Activated T-cell treated with anti-CD3 and anti-CD28 coated beads, Interleukin-2, amount 50 U/mL, for 72 hours (primary cell): Measurements from ENCODE around the gene INSR. TPM values are rescaled to one million over a fixed set of nuclear protein-coding genes. Genes with fewer than 3 reads are reported as not detected.
A peak's percentile ranks its signal among the peaks of the same experiment; 100 is the strongest.

Experiments
- ATAC-seq, 2 donors: fragments of 150-1000 bp; cut with Tn5 transposase; replicated peaks in 1 of 2; 2 replicates each; pipeline ENCODE4 v1.10.0; 2021; ENCODE audit warnings: moderate library complexity in 2 of 2, mild to moderate bottlenecking in 1 of 2
- DNase-seq, 2 donors: peaks; one replicate each; pipeline ENCODE4 v3.0.0; 2021 to 2022; ENCODE audit warnings: mixed read lengths in 1 of 2
- H3K27ac Mint-ChIP-seq: one replicate; pipeline ENCODE4 v1.8.0; 2022; ENCODE audit warnings: mild to moderate bottlenecking, moderate library complexity, mixed read lengths
- H3K27me3 Mint-ChIP-seq: one replicate; pipeline ENCODE4 v1.8.0; 2022; ENCODE audit warnings: low read depth, mixed read lengths
- H3K36me3 Mint-ChIP-seq, 2 donors: one replicate each; pipeline ENCODE4 v1.8.0; 2022; ENCODE audit warnings: mixed read lengths in 2 of 2, mild to moderate bottlenecking in 1 of 2; ENCODE audit not compliant: insufficient read depth in 2 of 2
- H3K4me1 Mint-ChIP-seq: one replicate; pipeline ENCODE4 v1.8.0; 2022; ENCODE audit warnings: low read depth, mixed read lengths
- H3K4me3 Mint-ChIP-seq, 2 donors: one replicate each; pipeline ENCODE4 v1.8.0; 2022; ENCODE audit warnings: mild to moderate bottlenecking in 2 of 2, mixed read lengths in 2 of 2, moderate library complexity in 2 of 2
- H3K9me3 Mint-ChIP-seq, 2 donors: one replicate each; pipeline ENCODE4 v1.8.0; 2022; ENCODE audit warnings: mixed read lengths in 2 of 2
- total RNA-seq, 2 donors: library from RNA; stranded (reverse); gene quantifications; one replicate each; pipeline ENCODE4 v1.2.3, GENCODE V29; 2022

The INSR gene
- total RNA-seq, 2 donors from 2014 or later: 8.7 TPM

DNA sequence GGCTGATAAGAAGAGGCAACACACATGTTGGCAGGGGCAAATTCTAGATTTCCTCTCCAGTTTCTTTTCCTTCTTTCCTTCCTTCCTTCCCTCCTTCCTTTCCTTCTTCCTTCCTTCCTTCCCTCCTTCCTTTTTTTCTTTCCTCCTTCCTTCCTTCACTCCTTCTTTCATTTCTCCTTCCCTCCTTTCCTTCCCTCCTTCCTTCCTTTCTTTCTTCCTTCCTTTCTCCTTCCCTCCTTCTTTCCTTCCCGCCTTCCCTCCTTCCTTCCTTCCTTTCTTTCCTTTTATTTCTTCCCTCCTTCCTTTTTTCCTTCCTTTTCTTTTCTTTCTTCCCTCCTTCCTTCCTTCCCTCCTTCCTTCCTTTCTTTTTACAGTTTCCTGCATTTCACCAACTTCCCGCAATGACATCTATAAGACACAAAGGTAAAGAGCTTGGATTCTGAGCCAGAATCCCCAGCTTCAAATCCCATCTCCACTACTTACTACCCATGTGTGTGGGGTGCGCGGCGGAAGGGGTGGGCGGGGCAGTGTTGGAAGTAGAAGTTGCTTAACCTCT is 35.3 kb downstream of the INSR start:
- no peaks in the 10 kb centered on the region for H3K4me1 Mint-ChIP-seq
- no peak for DNase-seq

GRCh38 chr19:7258041-7258839 is 36.0 kb downstream of the INSR start:
- Mint-ChIP-seq H3K4me3 (no peak overlapping the region), H3K9me3 (no peaks in the 10 kb centered on the region), H3K27ac (no peak overlapping the region), H3K27me3 (no peaks in the 10 kb centered on the region), H3K36me3 (no peaks in the 10 kb centered on the region), H3K4me1 (no peaks in the 10 kb centered on the region)
- DNase-seq (no peak), ATAC-seq (no peak)

More for the DNA sequence above, 35.3 kb downstream of the INSR start:
- Mint-ChIP-seq H3K36me3 (no peaks in the 10 kb centered on the region), H3K9me3 (no peaks in the 10 kb centered on the region), H3K4me3 (no peak overlapping the region), H3K27ac (no peak overlapping the region), H3K27me3 (no peaks in the 10 kb centered on the region)
- ATAC-seq: no peak

DNA sequence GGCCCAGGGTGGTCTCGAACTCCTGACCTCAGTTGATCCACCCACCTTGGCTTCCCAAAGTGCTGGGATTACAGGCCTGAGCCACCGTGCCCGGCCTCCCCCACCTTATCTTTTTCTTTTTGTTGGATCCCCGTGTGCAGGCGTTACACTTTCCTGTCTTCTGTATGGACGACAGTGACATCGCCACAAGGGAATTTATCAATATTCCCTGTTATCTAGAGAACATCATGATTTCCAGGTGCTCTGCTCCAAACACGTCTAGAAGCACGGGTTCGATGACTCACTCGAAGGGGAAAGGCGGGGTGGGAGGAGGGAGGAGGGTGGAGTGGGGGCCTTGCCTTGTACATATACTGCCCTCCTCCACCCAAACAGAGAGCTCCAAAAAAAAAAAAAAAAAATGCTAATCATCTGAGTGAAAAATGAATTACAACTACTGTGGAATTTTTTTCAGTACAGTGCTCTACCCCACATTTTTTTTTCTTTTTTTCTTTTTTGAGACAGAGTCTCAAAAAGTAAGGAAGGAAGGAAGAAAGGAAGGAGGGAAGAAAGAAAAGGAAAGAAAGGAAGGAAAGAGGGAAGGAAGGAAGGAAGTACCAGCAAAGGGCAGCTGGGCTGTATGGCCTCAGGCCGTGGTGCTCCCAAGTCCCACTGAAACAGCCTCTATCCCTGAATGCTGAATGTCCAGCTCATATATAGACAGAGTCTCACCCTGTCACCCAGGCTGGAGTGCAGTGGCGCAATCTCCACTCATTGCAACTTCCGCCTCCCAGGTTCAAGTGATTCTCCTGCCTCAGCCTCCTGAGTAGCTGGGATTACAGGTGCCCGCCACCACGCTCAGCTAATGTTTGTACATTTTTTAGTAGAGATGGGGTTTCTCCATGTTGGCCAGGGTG is 36.8 kb downstream of the INSR start:
- no peak overlapping the region for H3K4me3 Mint-ChIP-seq

GRCh38 chr19:7255631-7256030 is 38.6 kb downstream of the INSR start:
- Mint-ChIP-seq H3K9me3 (no peaks in the 10 kb centered on the region), H3K4me3 (no peak overlapping the region), H3K27ac (no peak overlapping the region), H3K4me1 (no peaks in the 10 kb centered on the region), H3K27me3 (no peaks in the 10 kb centered on the region), H3K36me3 (no peaks in the 10 kb centered on the region)
- DNase-seq (no peak), ATAC-seq (no peak)

More for the DNA sequence above, 36.8 kb downstream of the INSR start:
- Mint-ChIP-seq H3K27me3 (no peaks in the 10 kb centered on the region), H3K36me3 (no peaks in the 10 kb centered on the region), H3K4me1 (no peaks in the 10 kb centered on the region), H3K27ac (no peak overlapping the region), H3K9me3 (no peaks in the 10 kb centered on the region)
- DNase-seq: no peak
- no peak for ATAC-seq

DNA sequence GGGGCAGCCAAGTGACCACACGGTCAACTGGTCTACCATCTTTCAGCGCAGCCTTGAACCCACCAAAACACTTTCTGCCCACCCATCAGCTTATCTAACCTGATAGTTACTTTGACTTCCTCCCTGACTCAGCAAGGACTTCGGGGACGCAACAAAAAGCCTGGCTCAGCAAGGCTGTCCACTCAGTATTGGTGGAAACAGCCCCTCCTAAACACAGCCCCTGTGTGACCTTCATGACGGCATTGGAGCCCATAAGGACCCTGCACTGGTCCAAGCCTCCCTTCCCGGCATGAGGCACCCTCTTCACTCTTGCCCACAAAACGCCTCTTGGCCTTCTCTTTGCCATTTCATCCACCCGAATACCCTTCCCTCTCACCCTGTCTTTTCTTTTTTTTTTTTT is 39.1 kb downstream of the INSR start:
- Mint-ChIP-seq H3K27ac (no peak overlapping the region), H3K9me3 (no peaks in the 10 kb centered on the region), H3K4me1 (no peaks in the 10 kb centered on the region), H3K36me3 (no peaks in the 10 kb centered on the region), H3K4me3 (no peak overlapping the region), H3K27me3 (no peaks in the 10 kb centered on the region)
- no peak for ATAC-seq
- DNase-seq: no peak

DNA sequence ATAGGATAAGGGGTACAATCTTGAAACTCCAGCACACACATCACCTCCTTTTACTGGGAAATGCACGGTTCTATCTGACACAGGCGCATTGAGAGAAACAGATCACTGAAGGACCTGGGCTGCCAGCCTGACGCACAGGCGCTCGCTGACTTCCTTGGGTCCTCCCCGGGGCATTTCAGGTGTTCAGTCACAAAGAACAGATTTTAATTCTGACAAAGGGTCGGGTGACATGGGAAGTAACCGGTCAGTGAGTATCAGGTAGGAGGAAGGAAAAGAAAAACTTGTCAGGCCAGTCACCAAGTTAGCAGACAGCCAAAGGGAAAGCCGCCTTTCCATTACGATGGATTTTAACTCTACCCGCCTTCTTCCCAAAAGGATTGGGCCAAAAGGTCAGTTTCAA is 39.6 kb downstream of the INSR start:
- no peak for ATAC-seq
- no peak for DNase-seq
- no peak overlapping the region for H3K27ac Mint-ChIP-seq
- H3K27me3 Mint-ChIP-seq: no peaks in the 10 kb centered on the region
- H3K4me3 Mint-ChIP-seq: no peak overlapping the region
- no peaks in the 10 kb centered on the region for H3K36me3 Mint-ChIP-seq
- H3K9me3 Mint-ChIP-seq: no peaks in the 10 kb centered on the region
- H3K4me1 Mint-ChIP-seq: no peaks in the 10 kb centered on the region

GRCh38 chr19:7252364-7252763 is 41.9 kb downstream of the INSR start:
- no peaks in the 10 kb centered on the region for H3K4me1 Mint-ChIP-seq
- no peak for ATAC-seq
- DNase-seq: no peak
- no peak overlapping the region for H3K4me3 Mint-ChIP-seq
- H3K36me3 Mint-ChIP-seq: no peaks in the 10 kb centered on the region
- H3K27ac Mint-ChIP-seq: no peak overlapping the region
- no peaks in the 10 kb centered on the region for H3K9me3 Mint-ChIP-seq
- H3K27me3 Mint-ChIP-seq: no peaks in the 10 kb centered on the region

DNA sequence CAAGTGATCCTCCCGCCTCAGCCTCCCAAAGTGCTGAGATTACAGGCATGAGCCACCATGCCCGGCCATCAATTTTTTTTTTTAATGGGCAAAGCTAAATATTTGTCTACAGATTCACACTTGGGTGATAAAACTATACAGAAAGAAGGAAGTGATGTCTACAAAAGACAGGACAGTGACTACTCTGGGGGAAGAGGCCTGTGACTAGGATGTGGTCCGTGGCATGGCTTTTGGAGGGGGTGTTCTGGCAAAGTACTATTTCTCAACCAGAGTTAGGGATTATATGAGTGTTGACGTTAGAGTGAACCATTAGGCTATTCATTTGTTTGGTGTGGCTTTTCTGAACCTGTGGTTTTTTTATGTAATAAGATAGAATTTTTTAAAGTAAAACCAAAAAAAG is 42.7 kb downstream of the INSR start:
- no peaks in the 10 kb centered on the region for H3K4me1 Mint-ChIP-seq
- peaks cover 0 to 3% of the 10 kb centered on the region in 2 donors for H3K9me3 Mint-ChIP-seq
- no peak overlapping the region for H3K4me3 Mint-ChIP-seq
- ATAC-seq (peak in 1 of 2 donors; percentile 55), DNase-seq (peak; percentile 2 to 7)
- H3K27ac Mint-ChIP-seq: no peak overlapping the region
- H3K27me3 Mint-ChIP-seq: no peaks in the 10 kb centered on the region
- H3K36me3 Mint-ChIP-seq: peaks cover 0 to 3% of the 10 kb centered on the region in 2 donors

GRCh38 chr19:7250951-7251350 is 43.3 kb downstream of the INSR start:
- no peaks in the 10 kb centered on the region for H3K27me3 Mint-ChIP-seq
- H3K4me3 Mint-ChIP-seq: no peak overlapping the region
- H3K4me1 Mint-ChIP-seq: no peaks in the 10 kb centered on the region
- DNase-seq: no peak
- H3K9me3 Mint-ChIP-seq: peaks cover 0 to 3% of the 10 kb centered on the region in 2 donors
- ATAC-seq: no peak
- H3K36me3 Mint-ChIP-seq: peaks cover 0 to 3% of the 10 kb centered on the region in 2 donors
- H3K27ac Mint-ChIP-seq: no peak overlapping the region

DNA sequence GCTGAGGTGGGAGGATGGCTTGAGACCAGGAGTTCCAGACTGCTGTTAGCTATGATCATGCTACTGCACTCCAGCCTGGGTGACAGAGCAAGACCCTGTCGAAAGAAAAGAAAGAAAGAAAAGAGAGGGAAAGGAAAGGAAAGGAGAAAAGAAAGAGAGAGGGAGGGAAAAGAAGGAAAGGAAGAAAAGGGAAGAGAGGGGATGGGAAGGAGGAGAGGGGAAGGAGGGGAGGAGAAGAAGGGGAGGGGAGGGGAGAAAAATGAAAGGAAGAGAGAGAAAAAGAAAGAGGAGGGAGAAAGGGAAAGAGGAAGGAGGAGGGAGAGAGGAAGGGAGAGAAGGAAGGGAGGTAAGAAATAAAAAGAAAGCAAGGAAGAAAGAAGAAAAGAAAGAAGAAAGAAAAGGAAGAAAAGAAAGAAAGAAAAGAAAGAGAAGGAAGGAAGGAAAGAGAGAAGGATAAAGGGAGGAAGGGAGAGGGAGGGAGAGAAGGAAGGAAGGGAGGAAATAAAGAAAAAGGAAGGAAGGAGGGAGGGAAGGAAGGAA is 44.1 kb downstream of the INSR start:
- ATAC-seq: no peak
- no peaks in the 10 kb centered on the region for H3K27me3 Mint-ChIP-seq
- H3K9me3 Mint-ChIP-seq: peaks cover 0 to 3% of the 10 kb centered on the region in 2 donors
- no peak overlapping the region for H3K27ac Mint-ChIP-seq
- no peaks in the 10 kb centered on the region for H3K4me1 Mint-ChIP-seq
- no peak for DNase-seq
- H3K36me3 Mint-ChIP-seq: peaks cover 0 to 3% of the 10 kb centered on the region in 2 donors
- H3K4me3 Mint-ChIP-seq: no peak overlapping the region

GRCh38 chr19:7247155-7247554 is 47.1 kb downstream of the INSR start:
- DNase-seq (no peak), ATAC-seq (no peak)
- no peaks in the 10 kb centered on the region for H3K4me1 Mint-ChIP-seq
- no peak overlapping the region for H3K4me3 Mint-ChIP-seq
- H3K9me3 Mint-ChIP-seq: peaks cover 0 to 3% of the 10 kb centered on the region in 2 donors
- H3K27me3 Mint-ChIP-seq: no peaks in the 10 kb centered on the region
- no peak overlapping the region for H3K27ac Mint-ChIP-seq
- H3K36me3 Mint-ChIP-seq: peaks cover 0 to 3% of the 10 kb centered on the region in 2 donors

DNA sequence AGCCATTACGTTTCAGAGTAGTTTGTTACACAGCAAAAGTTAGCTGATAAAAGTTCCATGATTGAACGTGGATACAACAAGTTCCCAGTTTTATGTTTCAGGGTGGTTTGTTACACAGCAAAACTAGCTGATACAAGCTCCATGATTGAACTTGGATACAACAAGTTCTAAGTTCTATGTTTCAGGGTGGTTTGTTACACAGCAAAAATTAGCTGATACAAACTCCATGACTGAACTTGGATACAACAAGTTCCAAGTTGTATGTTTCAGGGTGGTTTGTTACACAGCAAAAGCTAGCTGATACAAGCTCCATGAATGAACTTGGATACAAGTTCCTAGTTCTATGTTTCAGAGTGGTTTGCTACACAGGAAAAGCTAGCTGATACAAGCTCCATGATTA is 47.6 kb downstream of the INSR start:
- Mint-ChIP-seq H3K4me1 (no peaks in the 10 kb centered on the region), H3K27ac (no peak overlapping the region), H3K9me3 (peaks cover 0 to 3% of the 10 kb centered on the region in 2 donors), H3K27me3 (no peaks in the 10 kb centered on the region), H3K36me3 (peaks cover 0 to 3% of the 10 kb centered on the region in 2 donors), H3K4me3 (no peak overlapping the region)
- ATAC-seq (no peak), DNase-seq (no peak)
